Measurements from ENCODE around the gene RRP1B. TPM values are rescaled to one million over a fixed set of nuclear protein-coding genes. Genes with fewer than 3 reads are reported as not detected.

Gene RRP1B
- polyA plus RNA-seq, 1 donor from 2014 or later = 20.3 TPM

GRCh38 chr21:43691086-43691795 is 31.9 kb downstream of the RRP1B start:
- no peak overlapping the region for H3K4me3 ChIP-seq (ENCODE audit: low read length)
- H3K4me2 ChIP-seq (ENCODE audit: low read length) = no peak overlapping the region
- H3K9me3 ChIP-seq (ENCODE audit: low read length) = no peaks in the 10 kb centered on the region
- H2AFZ ChIP-seq (ENCODE audit: low read depth, low read length) = no peak overlapping the region
- no peaks in the 10 kb centered on the region for H3K79me2 ChIP-seq (replicated peaks; ENCODE audit: insufficient read depth, low read length)
- no peaks in the 10 kb centered on the region for H3K27me3 ChIP-seq (ENCODE audit: insufficient read depth, low read depth, low read length)
- no peak overlapping the region for H3K9ac ChIP-seq (ENCODE audit: low read length)
- no peaks in the 10 kb centered on the region for H3K36me3 ChIP-seq (ENCODE audit: insufficient read depth, low read length)
- no peaks in the 10 kb centered on the region for H3K9me2 ChIP-seq (ENCODE audit: insufficient read depth, low read length)
- H3K27ac ChIP-seq (ENCODE audit: low read length) = no peak overlapping the region
- TF ChIP-seq EP300 (conservative IDR thresholded peaks at IDR 0.05; ENCODE audit: poor library complexity, severe bottlenecking) (no peak), EZH2 (IDR thresholded peaks at IDR 0.05; ENCODE audit: borderline replicate concordance, insufficient read depth, low read length, poor library complexity, severe bottlenecking) (no peak), REST (IDR thresholded peaks at IDR 0.05; ENCODE audit: borderline replicate concordance) (no peak)
- no peaks in the 10 kb centered on the region for H3F3A ChIP-seq (ENCODE audit: insufficient read depth, low read length, poor library complexity, severe bottlenecking)
- no peaks in the 10 kb centered on the region for H4K20me1 ChIP-seq (ENCODE audit: insufficient read depth)

GRCh38 chr21:43691801-43692200 is 32.4 kb downstream of the RRP1B start:
- H3K27me3 ChIP-seq (ENCODE audit: insufficient read depth, low read depth, low read length) = no peaks in the 10 kb centered on the region
- no peak for TF ChIP-seq EZH2 (IDR thresholded peaks at IDR 0.05; ENCODE audit: borderline replicate concordance, insufficient read depth, low read length, poor library complexity, severe bottlenecking)
- TF ChIP-seq CTCF (IDR thresholded peaks at IDR 0.05; ENCODE audit: poor library complexity, severe bottlenecking) = no peak
- no peak for TF ChIP-seq POLR2AphosphoS5 (IDR thresholded peaks at IDR 0.05)
- no peak for TF ChIP-seq TAF1 (IDR thresholded peaks at IDR 0.05; ENCODE audit: low read depth)
- no peak for TF ChIP-seq SMC3 (conservative IDR thresholded peaks at IDR 0.05; ENCODE audit: poor library complexity)
- no peak for TF ChIP-seq REST (IDR thresholded peaks at IDR 0.05; ENCODE audit: borderline replicate concordance)
- no peak for TF ChIP-seq MXI1 (conservative IDR thresholded peaks at IDR 0.05; ENCODE audit: poor library complexity, severe bottlenecking)
- no peak for TF ChIP-seq EP300 (conservative IDR thresholded peaks at IDR 0.05; ENCODE audit: poor library complexity, severe bottlenecking)
- no peak for TF ChIP-seq RAD21 (conservative IDR thresholded peaks at IDR 0.05)
- H3F3A ChIP-seq (ENCODE audit: insufficient read depth, low read length, poor library complexity, severe bottlenecking) = no peaks in the 10 kb centered on the region
- no peak overlapping the region for H3K27ac ChIP-seq (ENCODE audit: low read length)
- no peak overlapping the region for H3K4me3 ChIP-seq (ENCODE audit: low read length)
- no peaks in the 10 kb centered on the region for H4K20me1 ChIP-seq (ENCODE audit: insufficient read depth)
- no peaks in the 10 kb centered on the region for H3K79me2 ChIP-seq (replicated peaks; ENCODE audit: insufficient read depth, low read length)
- H3K9ac ChIP-seq (ENCODE audit: low read length) = no peak overlapping the region
- H3K36me3 ChIP-seq (ENCODE audit: insufficient read depth, low read length) = no peaks in the 10 kb centered on the region
- no peaks in the 10 kb centered on the region for H3K9me2 ChIP-seq (ENCODE audit: insufficient read depth, low read length)
- no peak overlapping the region for H3K4me2 ChIP-seq (ENCODE audit: low read length)
- H3K9me3 ChIP-seq (ENCODE audit: low read length) = no peaks in the 10 kb centered on the region
- H2AFZ ChIP-seq (ENCODE audit: low read depth, low read length) = no peak overlapping the region
